Measurements from ENCODE around the gene LRRC18. TPM values are rescaled to one million over a fixed set of nuclear protein-coding genes. Genes with fewer than 3 reads are reported as not detected.
A peak's percentile ranks its signal among the peaks of the same experiment; 100 is the strongest.

LRRC18 gene
- total RNA-seq (not detected), polyA plus RNA-seq (ENCODE audit: insufficient read depth, low read depth, low replicate concordance) (not detected)
- long read RNA-seq, donor 1 = 0 reads
- long read RNA-seq, donor 2 = 0 reads
- long read RNA-seq, donor 3 = 0 reads
- long read RNA-seq, donor 4 = 0 reads
- long read RNA-seq, donor 5 = 0 reads
- long read RNA-seq, donor 6 = 0 reads
- long read RNA-seq, donor 7 = 0 reads
- long read RNA-seq, donor 8 = 0 reads
- long read RNA-seq, donor 9 = 0 reads
- long read RNA-seq, donor 10 = 0 reads

DNA sequence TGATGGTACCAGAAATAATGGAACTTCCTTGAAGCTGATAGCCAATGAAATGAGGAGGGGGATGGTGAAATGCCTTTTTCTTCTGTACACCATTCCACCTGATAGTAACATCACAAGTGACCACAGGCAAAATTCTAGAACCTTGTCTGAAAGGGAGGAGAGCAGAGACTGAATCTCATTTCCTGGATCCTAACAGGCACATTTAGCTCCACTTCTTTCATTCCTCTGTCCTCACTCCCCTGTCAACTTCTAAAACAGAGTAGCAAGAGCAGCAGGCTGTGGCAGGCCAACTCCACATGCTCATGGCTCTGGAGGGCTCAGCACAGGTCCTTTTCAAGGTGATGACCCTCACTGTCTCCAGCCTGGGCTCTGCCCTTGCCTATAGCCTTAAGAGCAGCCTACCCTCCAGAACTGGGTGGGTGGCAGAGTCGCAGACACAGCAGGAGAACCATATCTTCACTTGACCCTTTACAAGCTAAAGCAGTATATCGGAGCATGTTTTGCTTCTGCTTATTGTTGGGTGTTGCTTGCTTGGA is at the start of gene LRRC18:
Gene LRRC18, minus strand, starts transcription at position 51 of the 536 bp plus-strand sequence. CDS start 25,685 bp downstream, outside the sequence.
- Histone ChIP-seq H3K9ac (ENCODE audit: low read length in 3 of 3) (no peak within 1 kb of the TSS), H3K4me3 (ENCODE audit: low read length in 3 of 3) (no peak within 1 kb of the TSS), H3K4me1 (ENCODE audit: control insufficient read depth in 2 of 3, insufficient read depth in 2 of 3, low read depth in 1 of 3, low read length in 3 of 3) (no peaks in the 10 kb centered on the region), H3K27me3 (ENCODE audit: control insufficient read depth, insufficient read depth, low read length) (no peaks in the 10 kb centered on the region), H3K9me3 (ENCODE audit: control insufficient read depth in 2 of 3, insufficient read depth in 1 of 3, low read length in 3 of 3) (no peaks in the 10 kb centered on the region), H3K27ac (ENCODE audit: low read depth in 2 of 2, low read length in 2 of 2) (no peak within 1 kb of the TSS), H3K36me3 (ENCODE audit: control insufficient read depth in 2 of 3, insufficient read depth in 3 of 3, low read length in 3 of 3) (no peaks in the 10 kb centered on the region)
- intact Hi-C loops (cut with DNase I) = no loop called here
- FAIRE-seq = no peak
- TF ChIP-seq, protein P1, sequence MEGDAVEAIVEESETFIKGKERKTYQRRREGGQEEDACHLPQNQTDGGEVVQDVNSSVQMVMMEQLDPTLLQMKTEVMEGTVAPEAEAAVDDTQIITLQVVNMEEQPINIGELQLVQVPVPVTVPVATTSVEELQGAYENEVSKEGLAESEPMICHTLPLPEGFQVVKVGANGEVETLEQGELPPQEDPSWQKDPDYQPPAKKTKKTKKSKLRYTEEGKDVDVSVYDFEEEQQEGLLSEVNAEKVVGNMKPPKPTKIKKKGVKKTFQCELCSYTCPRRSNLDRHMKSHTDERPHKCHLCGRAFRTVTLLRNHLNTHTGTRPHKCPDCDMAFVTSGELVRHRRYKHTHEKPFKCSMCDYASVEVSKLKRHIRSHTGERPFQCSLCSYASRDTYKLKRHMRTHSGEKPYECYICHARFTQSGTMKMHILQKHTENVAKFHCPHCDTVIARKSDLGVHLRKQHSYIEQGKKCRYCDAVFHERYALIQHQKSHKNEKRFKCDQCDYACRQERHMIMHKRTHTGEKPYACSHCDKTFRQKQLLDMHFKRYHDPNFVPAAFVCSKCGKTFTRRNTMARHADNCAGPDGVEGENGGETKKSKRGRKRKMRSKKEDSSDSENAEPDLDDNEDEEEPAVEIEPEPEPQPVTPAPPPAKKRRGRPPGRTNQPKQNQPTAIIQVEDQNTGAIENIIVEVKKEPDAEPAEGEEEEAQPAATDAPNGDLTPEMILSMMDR (IDR thresholded peaks at IDR 0.05; ENCODE audit: borderline replicate concordance, extremely low read depth, insufficient read depth) = no peak
- DNase-seq = no peak

DNA sequence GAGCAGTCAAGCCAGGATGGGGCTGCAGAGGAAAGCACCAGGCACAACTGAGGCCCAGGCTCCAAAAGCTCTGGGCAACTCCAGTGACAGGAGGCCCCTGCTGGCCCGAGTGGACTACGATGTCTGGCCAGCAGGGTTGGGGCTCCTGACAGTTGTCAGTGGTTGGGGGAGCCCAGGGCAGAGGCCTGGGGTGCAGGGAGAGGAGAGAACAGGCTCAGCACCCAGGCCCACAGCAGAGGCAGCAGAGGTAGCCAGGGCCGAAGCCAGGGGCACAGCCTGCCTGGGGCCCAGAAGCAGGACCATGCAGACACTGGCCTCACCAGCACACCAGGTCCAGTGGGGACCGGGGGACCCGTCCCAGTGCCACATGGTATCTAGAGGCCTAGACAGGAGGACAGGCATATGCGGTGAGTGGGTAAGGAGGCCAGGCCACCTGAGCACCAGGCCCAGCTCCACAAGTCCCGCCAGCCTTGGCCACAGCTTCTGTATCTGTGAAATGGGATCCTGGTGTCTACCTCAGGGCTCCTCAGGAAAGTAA is 46.0 kb upstream of the LRRC18 start:
- Histone ChIP-seq H3K9ac (ENCODE audit: low read length in 3 of 3) (no peak overlapping the region), H3K27ac (ENCODE audit: low read depth in 2 of 2, low read length in 2 of 2) (no peak overlapping the region), H3K9me3 (ENCODE audit: control insufficient read depth in 2 of 3, insufficient read depth in 1 of 3, low read length in 3 of 3) (no peaks in the 10 kb centered on the region), H3K27me3 (ENCODE audit: control insufficient read depth, insufficient read depth, low read length) (no peaks in the 10 kb centered on the region), H3K36me3 (ENCODE audit: control insufficient read depth in 2 of 3, insufficient read depth in 3 of 3, low read length in 3 of 3) (no peaks in the 10 kb centered on the region), H3K4me3 (ENCODE audit: low read length in 3 of 3) (no peak overlapping the region), H3K4me1 (ENCODE audit: control insufficient read depth in 2 of 3, insufficient read depth in 2 of 3, low read depth in 1 of 3, low read length in 3 of 3) (no peaks in the 10 kb centered on the region)
- no peak for FAIRE-seq
- DNase-seq = no peak
- TF ChIP-seq, protein P1 (IDR thresholded peaks at IDR 0.05; ENCODE audit: borderline replicate concordance, extremely low read depth, insufficient read depth) = no peak
- intact Hi-C loops (cut with DNase I) = no loop called here

DNA sequence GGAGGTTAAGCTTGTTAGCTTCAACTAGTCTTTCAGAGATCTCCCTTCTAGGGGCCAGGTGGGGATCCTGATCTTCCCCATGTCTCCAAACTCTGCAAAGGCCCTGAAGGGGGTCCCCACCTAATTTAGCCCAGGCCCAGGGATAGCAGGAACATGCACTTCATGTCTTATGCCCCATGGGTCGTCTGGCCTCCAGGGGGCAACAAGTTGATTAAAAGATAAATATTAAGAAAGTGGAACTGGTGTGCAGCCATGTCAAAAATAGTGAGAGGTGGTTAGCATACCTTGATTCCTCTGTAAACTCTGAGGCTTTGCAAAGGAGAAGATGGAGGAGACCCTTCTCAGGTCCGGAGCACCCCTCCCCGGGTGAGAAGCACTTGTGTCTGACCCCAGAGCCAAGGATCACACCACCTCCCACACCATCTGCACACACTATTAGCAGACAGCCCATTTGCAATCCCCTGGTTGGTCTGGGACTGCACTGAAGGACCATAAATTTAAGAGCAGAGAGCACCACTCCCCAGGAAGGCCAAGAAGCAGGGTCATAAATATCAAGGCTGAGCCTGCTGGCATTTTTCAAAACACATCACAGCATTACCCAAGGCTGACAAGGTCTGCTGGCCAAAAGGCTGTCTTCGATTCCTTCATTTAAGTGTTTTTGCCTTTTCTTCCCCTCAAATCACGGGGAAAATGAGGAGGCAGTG is 44.2 kb upstream of the LRRC18 start:
- intact Hi-C loops (cut with DNase I) = no loop called here

More for the DNA sequence above, 44.2 kb upstream of the LRRC18 start:
- H3K27ac ChIP-seq (ENCODE audit: low read depth in 2 of 2, low read length in 2 of 2) = no peak overlapping the region
- FAIRE-seq (no peak), DNase-seq (peak in 3 of 5 donors; percentile 41 to 52 (median 48))
- no peaks in the 10 kb centered on the region for H3K36me3 ChIP-seq (ENCODE audit: control insufficient read depth in 2 of 3, insufficient read depth in 3 of 3, low read length in 3 of 3)
- no peaks in the 10 kb centered on the region for H3K4me1 ChIP-seq (ENCODE audit: control insufficient read depth in 2 of 3, insufficient read depth in 2 of 3, low read depth in 1 of 3, low read length in 3 of 3)
- H3K27me3 ChIP-seq (ENCODE audit: control insufficient read depth, insufficient read depth, low read length) = peaks cover 2% of the 10 kb centered on the region
- H3K4me3 ChIP-seq (ENCODE audit: low read length in 3 of 3) = no peak overlapping the region
- TF ChIP-seq, protein P1 (IDR thresholded peaks at IDR 0.05; ENCODE audit: borderline replicate concordance, extremely low read depth, insufficient read depth) = no peak
- H3K9ac ChIP-seq (ENCODE audit: low read length in 3 of 3) = no peak overlapping the region
- no peaks in the 10 kb centered on the region for H3K9me3 ChIP-seq (ENCODE audit: control insufficient read depth in 2 of 3, insufficient read depth in 1 of 3, low read length in 3 of 3)
